Retinal pigment epithelial cell (primary cell): ENCODE measurements around the gene C10orf120.

Source experiments
- DNase-seq: peaks from one replicate; pipeline ENCODE4 v3.0.0-alpha.2; 2010; ENCODE audit warnings: low read depth
- H3K4me3 ChIP-seq: 2 replicates; pipeline ENCODE4 v1.5.1; 2011; ENCODE audit warnings: mild to moderate bottlenecking, low read length, control low read depth, moderate library complexity
- CTCF ChIP-seq: conservative IDR thresholded peaks from 2 replicates; pipeline ENCODE4 v1.5.1; 2011; ENCODE audit warnings: low read depth, low read length, control low read depth, inconsistent platforms

The C10orf120 gene

DNA sequence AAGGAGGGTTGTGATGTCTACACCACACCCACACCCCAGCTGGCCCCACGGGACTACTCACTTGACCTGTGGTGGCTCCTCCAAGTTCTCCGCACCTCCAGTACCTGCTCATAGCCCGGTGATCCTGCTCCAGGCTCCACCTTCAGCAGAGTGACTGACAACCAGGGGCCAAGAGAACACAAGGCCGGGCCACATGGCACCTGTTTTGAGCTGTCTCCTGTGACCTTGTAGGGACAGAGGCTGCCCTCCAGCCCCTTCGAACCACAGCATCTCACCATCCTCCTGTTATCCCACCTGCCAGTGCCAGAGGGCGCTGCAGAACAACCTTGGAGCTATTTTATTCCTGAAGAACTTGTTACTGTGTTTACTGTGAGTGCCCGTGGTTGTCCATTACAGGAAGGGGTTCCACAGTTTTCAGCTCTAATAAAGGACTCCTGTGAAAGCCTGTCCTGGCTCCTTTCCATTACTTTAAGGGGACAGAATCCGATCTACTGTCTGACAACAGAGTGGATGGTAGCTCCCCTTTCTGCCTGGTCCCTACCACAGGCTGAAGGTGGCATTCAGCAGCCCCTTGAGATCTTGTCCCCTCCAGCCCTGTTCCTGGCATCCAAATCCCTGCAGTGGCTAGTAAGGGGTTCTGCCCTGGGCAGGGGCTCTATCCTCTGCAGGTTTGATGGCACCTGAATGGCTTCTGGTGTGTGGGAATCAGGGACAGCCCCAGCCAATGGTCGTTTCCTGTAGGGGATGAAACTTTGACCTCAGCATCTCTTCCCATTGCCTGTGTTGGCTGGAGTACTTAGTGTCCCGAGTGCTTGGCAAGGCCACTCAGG, 50.8 kb downstream of the C10orf120 start:
- peak; percentile 74 for TF ChIP-seq CTCF
- no peak for DNase-seq
- H3K4me3 ChIP-seq, result no peak overlapping the region
